Measurements from ENCODE around the gene GPR101.
A peak's percentile ranks its signal among the peaks of the same experiment; 100 is the strongest.

GPR101 gene

DNA sequence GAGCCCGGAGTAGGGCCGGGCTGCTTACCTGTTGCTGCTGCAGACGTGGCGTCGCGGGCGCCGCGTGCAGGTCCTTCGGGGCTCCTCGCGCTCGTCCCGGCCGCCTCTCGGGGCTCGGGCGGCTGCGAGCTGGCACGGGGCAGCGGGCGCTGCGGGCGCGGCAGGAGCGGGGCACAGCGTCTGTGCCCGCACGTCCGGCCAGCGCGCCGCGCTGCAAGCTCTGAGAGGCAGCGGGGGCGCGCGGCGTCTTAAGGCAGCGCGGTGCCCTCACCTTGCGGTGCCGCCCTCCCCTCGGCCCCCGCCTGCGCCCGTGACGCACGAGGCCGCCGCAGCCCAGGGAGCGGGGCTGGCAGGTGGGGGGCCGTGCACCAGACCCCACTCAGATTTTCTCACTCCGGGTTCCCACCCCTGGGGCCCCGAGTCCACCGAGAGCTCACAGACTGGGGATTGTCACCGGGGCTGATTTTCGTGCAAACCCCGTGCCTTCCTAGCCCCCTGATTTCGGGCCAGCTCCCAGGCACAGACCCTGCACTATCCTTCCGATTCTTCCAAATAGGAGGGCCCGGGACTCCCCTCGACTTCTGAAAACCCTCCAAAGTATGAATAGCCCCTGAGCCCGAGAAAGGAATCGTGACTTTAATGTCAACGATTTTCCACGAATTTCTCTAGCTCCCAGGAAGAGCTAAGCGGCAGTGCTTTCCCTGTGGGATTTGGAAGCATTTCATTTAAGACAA, at the start of gene GPR101:
TSS of gene GPR101 (minus strand) at position 222 of the 734 bp plus-strand sequence. CDS start 2,321 bp downstream, outside the sequence.
- no peak for DNase-seq

GRCh38 chrX:137081239-137081638, 47.4 kb upstream of the GPR101 start:
- no peak for DNase-seq

DNA sequence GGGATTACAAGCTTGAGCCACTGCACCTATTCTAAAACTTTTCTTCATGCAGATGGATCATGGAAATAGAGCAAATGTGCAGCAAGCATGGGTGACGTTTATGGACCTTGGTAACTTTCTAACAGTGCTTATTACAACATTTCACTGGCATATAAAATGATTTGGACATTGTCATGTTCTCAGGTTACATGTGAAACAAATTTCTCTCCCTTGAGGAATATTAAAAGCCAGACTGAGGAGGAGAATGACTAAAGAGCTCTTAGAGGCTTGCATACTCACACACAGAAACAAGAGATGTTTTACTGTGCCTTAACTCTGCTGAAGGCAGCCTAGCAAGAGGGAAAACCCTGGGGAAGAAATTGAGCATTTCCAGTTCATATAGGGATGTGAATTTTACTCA, 38.6 kb upstream of the GPR101 start:
- no peak for DNase-seq

DNA sequence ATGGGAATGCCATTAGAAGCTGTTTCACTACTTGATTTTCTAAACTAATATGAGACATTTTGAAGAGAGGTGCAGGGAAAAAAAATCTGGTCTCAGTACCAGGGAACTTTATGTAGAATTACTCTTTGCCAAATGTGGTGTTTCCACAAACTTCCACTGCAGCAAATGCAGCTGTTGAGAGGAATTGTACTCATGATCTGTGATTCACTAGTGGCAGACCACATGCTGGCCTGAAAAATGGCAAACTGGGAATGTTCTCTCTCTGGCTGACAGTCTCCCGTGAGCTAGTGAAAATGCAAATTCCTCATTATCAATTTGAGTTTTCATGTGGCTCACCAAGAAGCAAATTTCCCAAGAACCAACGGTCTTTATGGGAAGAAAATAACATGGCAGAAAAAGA, 37.8 kb upstream of the GPR101 start:
- DNase-seq: no peak

DNA sequence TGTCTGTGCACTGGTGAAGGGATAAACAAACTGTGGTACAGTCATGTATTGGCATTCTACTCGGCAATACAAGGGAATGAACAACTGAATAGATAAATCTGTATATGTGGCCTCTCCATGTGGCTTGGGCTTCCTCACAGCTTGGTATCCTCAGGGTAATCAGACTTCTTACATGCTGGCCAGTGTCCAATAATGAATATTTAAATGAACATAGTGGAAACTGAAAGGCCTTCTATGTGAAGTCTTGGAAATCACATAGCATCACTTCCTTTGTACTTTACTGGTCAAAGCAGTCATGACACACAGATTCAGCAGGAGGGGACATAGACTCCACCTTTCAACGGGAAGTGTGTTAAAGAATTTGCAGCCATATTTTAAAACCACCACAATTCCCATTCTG, 33.4 kb upstream of the GPR101 start:
- no peak for DNase-seq

DNA sequence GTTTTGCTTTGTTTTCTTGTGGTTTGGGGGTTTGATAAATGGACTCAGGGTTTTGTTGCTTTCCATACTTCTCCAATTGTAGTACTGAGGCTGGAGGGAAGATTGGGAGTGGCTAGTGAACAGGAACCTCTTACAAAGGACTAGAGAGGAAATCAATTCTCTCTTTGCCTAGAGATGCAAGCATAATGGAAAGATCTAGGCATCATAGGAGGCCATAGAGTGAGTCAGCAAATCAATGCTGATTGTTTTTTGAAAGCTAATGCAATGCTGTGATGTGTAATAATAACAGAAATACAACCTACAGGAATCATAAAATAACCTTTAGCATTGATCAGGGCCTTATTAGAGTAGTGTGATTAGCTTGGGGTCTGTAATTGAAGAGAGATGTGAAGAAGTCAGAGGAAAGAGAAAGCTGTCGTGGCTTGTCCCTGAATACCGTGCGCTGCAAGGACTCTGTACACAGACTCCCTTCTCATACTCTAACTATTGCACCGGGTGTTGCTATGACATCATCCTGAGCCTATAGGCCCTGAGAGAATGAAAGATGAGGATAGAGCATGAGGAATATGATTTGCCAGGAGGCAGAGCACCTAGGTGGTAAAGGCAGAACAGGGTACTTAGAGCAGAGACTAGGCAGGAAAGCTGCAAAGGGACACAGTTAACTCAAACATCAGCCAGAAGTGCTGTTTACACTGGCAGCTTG, 29.3 kb upstream of the GPR101 start:
- no peak for DNase-seq

DNA sequence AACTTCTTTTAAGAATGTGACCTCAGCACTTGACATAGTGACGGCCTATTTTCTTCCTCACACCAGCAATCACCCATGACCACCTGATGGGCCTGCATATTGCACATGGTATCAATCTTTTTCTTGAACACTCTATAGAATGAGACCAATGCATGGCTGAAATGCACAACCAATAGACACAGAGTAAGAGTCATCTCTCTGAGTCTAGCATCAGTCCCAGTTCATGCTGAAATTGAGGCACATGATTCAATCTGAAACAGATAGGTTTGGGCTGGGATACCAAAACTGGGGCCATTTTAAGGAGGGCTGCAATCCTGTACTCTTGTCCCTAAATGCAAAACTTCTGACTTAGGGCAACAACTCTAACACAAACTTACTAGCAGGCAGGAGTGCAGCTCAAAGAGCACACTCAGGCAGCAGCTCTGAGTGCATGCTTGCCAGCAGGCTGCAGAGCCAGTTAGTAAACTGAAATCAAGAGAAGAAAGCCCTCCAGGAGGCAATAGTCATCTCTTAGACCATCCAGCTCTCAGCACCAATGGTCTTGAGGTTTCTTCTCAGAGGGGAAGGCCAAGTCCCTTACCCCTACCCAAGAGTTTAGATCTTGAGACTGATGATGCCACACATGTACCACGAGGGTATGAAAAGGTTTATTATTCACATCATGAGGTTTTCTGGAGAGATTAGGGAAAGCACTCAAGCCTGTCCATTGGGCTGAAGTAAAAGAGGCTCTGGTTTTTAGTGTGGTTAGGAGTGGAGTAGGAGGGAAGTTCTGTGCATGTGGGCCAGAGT, 24.7 kb upstream of the GPR101 start:
- no peak for DNase-seq

- peak; percentile 13 to 29 for DNase-seq
Observed at GRCh38 chrX:137052643-137053235, 18.9 kb upstream of the GPR101 start.

DNA sequence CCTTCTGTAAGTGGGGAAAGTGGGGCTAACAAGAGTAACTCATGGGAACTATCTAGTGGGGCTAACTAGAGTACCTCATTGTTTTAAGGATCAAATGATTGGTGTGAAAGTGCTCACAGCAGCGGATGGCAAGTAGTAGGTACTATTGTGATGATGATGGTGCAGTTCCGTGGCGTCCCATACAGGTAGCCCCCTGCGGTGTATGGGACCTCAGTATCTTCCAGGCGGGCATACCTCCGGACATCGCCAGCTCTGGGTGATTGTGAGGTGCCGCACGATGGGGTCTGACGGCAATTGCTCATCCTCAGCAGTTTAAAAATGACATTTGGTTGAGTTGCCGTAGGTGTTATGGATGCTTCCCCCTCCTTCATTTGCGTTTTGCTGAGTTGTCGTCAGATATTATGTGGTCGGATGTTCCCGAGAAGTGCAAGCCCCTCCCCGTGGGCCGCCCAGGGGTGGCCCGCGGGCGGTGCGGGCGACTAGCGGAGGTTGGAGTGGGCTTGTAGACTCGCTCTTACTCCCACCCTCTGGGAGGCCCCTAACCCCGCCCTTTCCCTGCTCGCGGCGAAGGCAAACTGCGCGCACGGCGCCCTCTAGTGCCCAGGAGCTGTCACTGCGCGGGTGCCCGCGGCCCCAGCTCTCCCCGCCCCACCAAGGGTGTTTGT, 18.3 kb upstream of the GPR101 start:
- peak; percentile 86 for DNase-seq

DNA sequence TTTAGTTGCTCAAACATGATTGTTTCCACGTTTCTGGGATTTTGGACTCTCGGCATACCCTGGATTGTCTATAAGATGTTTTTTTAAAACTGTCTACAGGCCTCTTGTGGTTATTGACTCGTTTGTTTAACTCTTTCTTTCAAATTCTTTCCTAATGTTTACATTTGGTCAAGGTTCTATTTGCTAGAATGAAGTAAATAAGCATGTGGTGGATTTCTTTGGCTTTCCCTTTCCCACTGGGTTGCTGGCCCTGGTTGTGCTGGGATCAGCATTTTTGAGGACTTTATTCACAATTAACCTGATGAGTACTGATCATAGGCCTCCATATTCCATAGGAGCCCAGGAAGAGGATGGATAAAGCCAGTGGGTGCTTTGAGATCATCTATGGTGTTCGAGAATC, 11.1 kb upstream of the GPR101 start:
- DNase-seq: no peak

GRCh38 chrX:137043736-137044135, 9.9 kb upstream of the GPR101 start:
- no peak for DNase-seq

DNA sequence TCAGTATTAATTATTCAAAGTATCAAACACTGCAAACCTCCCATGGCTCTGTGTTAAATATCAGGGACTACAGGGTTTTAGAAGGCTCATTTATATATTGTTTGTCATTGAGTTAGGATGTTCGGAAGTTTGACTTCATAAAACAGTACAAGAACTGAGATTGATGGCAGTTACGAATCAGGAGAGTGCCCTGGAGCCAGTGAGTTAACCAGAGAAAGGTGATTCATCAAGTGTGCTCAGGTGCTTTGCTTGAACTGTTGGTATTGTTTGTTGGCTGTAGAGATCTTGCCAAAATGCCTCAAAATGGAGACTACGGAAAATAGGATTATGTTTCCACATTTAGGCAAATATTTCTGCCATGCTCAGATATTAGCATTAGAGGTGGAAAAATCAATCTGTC, 7.5 kb upstream of the GPR101 start:
- DNase-seq: no peak

- DNase-seq: no peak
Observed at GRCh38 chrX:137040113-137040794, 6.5 kb upstream of the GPR101 start.

- no peak for DNase-seq
Observed at GRCh38 chrX:137034508-137034872, 695 bp upstream of the GPR101 start.

- DNase-seq: no peak
Observed at GRCh38 chrX:137032841-137033773, 688 bp downstream of the GPR101 start.

DNA sequence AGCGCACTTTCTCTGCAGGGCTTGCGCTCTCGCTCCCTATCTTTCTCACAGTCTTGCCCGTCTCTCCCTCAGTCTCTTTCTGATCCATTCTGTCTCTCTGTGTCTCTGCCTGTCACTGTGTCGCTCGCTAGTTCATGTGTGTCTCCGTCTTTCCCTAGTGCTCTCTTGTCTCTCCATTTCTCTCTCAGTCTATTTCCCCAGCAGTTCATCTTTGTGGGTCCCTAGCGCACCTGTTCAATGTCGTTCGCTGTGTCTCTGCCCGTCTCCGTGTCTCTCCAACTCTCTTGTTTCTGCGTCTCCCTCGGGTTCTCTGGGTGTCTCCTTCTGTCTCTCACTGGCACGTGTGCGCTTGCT, 1.5 kb downstream of the GPR101 start:
- DNase-seq: no peak

- DNase-seq: peak; percentile 39
Observed at GRCh38 chrX:137031517-137032340, 2.1 kb downstream of the GPR101 start.

- no peak for DNase-seq
Observed at GRCh38 chrX:137031039-137031438, 2.8 kb downstream of the GPR101 start.

GRCh38 chrX:137028699-137029098, 5.1 kb downstream of the GPR101 start:
- DNase-seq: no peak

DNA sequence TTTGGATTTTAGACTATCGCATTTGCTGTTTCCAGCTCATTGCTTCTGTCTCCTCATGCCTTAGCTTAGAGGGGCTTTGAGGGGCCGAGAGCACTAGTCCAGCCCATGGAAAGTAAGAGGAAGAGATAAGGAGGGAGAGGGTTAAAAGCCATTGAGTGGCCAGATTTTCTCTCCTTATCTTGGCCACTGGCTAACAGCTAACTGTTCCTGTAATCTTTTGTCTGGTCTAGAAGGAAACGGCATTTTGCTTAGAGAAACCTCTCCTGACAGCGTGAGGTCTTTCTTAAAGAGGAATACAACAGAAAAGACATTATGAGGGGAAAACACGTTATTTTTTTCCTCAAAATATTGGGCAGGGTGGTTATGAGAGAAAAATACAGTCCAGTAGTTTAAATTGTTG, 7.9 kb downstream of the GPR101 start:
- DNase-seq: no peak

Measured in CD4-positive, alpha-beta T cell treated with Interleukin-4 for 1 hour (primary cell).